IPS-15b (cell line): Measurements from ENCODE around the gene ZNF160.

Experiments
- H3K27me3 ChIP-seq: one replicate; pipeline ENCODE4 v1.6.1; 2013; ENCODE audit warnings: low read length; ENCODE audit not compliant: control insufficient read depth, insufficient read depth
- H3K36me3 ChIP-seq: one replicate; pipeline ENCODE4 v1.6.1; 2013; ENCODE audit warnings: low read length; ENCODE audit not compliant: control insufficient read depth, insufficient read depth
- H3K4me1 ChIP-seq: one replicate; pipeline ENCODE4 v1.6.1; 2013; ENCODE audit warnings: mild to moderate bottlenecking, low read length; ENCODE audit not compliant: control insufficient read depth, insufficient read depth
- H3K4me3 ChIP-seq: one replicate; pipeline ENCODE4 v1.5.1; 2013; ENCODE audit warnings: low read depth, low read length
- H3K9ac ChIP-seq: one replicate; pipeline ENCODE4 v1.6.1; 2013; ENCODE audit warnings: low read depth, mild to moderate bottlenecking, low read length
- H3K9me3 ChIP-seq: one replicate; pipeline ENCODE4 v1.6.1; 2013; ENCODE audit warnings: mild to moderate bottlenecking, low read length; ENCODE audit not compliant: control insufficient read depth, insufficient read depth

The ZNF160 gene

DNA sequence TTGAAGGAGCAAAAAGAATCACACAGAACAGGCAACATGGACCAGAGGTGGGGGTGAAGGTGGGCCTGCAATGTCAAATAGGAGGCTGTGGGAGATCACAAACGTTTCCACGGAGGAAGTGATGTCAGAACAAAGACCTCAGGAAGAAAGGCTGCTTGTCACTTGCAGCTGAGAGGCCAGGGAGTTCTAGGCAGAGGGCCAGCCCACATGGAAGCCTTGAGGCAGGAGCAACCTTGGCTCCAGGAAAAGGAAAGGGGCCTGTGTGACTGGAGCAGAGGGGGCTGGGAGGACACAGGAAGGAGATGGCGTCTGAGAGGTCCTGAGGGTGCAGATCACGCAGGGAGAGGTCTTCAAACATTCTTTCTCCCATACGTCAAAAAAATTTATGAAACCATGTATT is 16.3 kb downstream of the ZNF160 start:
- Histone ChIP-seq H3K9me3 (no peaks in the 10 kb centered on the region), H3K4me1 (peaks cover 4% of the 10 kb centered on the region), H3K9ac (no peak overlapping the region), H3K27me3 (no peaks in the 10 kb centered on the region), H3K36me3 (peaks cover 26% of the 10 kb centered on the region), H3K4me3 (no peak overlapping the region)

GRCh38 chr19:53085496-53085895 is 17.7 kb downstream of the ZNF160 start:
- no peak overlapping the region for H3K4me3 ChIP-seq
- no peaks in the 10 kb centered on the region for H3K27me3 ChIP-seq
- H3K4me1 ChIP-seq, result no peaks in the 10 kb centered on the region
- H3K9ac ChIP-seq, result no peak overlapping the region
- H3K9me3 ChIP-seq, result no peaks in the 10 kb centered on the region
- peaks cover 23% of the 10 kb centered on the region for H3K36me3 ChIP-seq

DNA sequence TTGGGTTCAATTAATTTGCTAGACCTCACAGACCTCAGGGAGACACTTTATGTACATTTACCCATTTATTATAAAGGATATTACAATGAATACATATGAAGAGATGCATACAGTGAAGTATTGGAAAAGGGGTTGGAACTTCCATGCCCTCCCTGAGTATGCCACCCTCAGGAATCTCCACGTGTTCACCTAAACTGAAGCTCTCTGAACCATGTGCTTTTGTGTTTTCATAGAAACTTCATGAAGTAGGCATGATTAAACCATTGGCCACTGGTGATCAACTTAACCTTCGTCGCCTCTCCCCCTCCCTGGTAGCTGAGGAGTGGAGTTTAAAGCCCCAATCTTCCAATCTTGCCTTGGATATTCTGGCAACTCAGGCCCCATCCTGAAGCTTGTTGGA is 20.3 kb downstream of the ZNF160 start:
- Histone ChIP-seq H3K4me1 (no peaks in the 10 kb centered on the region), H3K9me3 (no peaks in the 10 kb centered on the region), H3K27me3 (no peaks in the 10 kb centered on the region), H3K9ac (no peak overlapping the region), H3K36me3 (peaks cover 23% of the 10 kb centered on the region), H3K4me3 (no peak overlapping the region)

DNA sequence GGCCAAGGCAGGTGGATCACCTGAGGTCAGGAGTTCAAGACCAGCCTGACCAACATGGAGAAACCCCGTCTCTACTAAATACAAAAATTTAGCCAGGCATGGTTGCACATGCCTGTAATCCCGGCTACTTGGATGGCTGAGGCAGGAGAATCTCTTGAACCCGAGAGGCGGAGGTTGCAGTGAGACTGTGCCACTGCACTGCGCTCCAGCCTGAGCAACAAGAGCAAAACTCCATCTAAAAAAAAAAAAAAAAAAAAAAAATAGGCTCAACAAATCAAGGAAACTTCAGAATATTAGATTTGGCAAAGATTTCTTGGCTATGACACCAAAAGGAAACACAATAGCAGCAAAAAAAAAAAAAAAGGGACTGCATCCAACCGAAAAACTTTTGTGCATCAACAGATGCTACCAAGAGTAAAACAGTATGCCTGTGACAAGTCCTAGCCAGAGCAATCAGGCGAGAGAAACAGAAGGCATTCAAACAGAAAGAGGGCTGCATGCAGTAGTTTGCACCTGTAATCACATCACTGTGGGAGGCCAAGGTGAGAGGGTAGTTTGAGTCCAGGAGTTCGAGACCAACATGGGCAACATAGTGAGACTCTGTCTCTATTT is 23.8 kb downstream of the ZNF160 start:
- H3K36me3 ChIP-seq, result peaks cover 2% of the 10 kb centered on the region
- no peaks in the 10 kb centered on the region for H3K27me3 ChIP-seq
- H3K9ac ChIP-seq, result no peak overlapping the region

DNA sequence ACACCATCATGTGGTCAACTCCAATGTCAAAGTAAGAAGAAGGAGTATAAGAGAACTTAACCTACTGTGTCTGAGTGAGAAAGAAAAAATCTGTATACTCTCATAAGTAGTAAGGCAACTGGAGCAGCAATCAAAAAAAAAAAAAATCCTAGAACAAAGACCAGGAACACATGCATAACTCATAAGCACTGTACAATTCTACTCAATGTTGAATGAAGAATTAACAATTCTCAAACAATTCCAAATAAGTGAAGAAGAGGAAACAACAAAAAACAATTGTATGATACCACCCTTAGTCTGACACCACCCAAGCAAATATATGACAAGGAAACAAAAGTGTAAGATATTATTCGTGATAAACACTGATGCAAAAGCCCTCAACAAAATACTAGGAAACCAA is 24.6 kb downstream of the ZNF160 start:
- Histone ChIP-seq H3K4me1 (peaks cover 2% of the 10 kb centered on the region), H3K27me3 (no peaks in the 10 kb centered on the region), H3K9ac (no peak overlapping the region), H3K4me3 (no peak overlapping the region), H3K36me3 (peaks cover 2% of the 10 kb centered on the region), H3K9me3 (no peaks in the 10 kb centered on the region)

More for the DNA sequence above, 23.8 kb downstream of the ZNF160 start:
- Histone ChIP-seq H3K4me1 (peaks cover 2% of the 10 kb centered on the region), H3K4me3 (no peak overlapping the region), H3K9me3 (no peaks in the 10 kb centered on the region)

- Histone ChIP-seq H3K27me3 (no peaks in the 10 kb centered on the region), H3K4me1 (peaks cover 2% of the 10 kb centered on the region), H3K36me3 (peaks cover 4% of the 10 kb centered on the region), H3K9ac (no peak overlapping the region), H3K9me3 (no peaks in the 10 kb centered on the region), H3K4me3 (no peak overlapping the region)
Observed at GRCh38 chr19:53076984-53077383, 26.2 kb downstream of the ZNF160 start.

GRCh38 chr19:53068834-53069233 is 34.4 kb downstream of the ZNF160 start:
- no peak overlapping the region for H3K4me3 ChIP-seq
- H3K9me3 ChIP-seq, result peaks cover 22% of the 10 kb centered on the region
- no peak overlapping the region for H3K9ac ChIP-seq
- H3K27me3 ChIP-seq, result no peaks in the 10 kb centered on the region
- peaks cover 31% of the 10 kb centered on the region for H3K36me3 ChIP-seq
- H3K4me1 ChIP-seq, result no peaks in the 10 kb centered on the region

- no peak overlapping the region for H3K4me3 ChIP-seq
- H3K27me3 ChIP-seq, result no peaks in the 10 kb centered on the region
- H3K36me3 ChIP-seq, result peaks cover 29% of the 10 kb centered on the region
- H3K9me3 ChIP-seq, result peaks cover 22% of the 10 kb centered on the region
- no peak overlapping the region for H3K9ac ChIP-seq
- H3K4me1 ChIP-seq, result no peaks in the 10 kb centered on the region
Observed at GRCh38 chr19:53068199-53068598, 35.0 kb downstream of the ZNF160 start.

DNA sequence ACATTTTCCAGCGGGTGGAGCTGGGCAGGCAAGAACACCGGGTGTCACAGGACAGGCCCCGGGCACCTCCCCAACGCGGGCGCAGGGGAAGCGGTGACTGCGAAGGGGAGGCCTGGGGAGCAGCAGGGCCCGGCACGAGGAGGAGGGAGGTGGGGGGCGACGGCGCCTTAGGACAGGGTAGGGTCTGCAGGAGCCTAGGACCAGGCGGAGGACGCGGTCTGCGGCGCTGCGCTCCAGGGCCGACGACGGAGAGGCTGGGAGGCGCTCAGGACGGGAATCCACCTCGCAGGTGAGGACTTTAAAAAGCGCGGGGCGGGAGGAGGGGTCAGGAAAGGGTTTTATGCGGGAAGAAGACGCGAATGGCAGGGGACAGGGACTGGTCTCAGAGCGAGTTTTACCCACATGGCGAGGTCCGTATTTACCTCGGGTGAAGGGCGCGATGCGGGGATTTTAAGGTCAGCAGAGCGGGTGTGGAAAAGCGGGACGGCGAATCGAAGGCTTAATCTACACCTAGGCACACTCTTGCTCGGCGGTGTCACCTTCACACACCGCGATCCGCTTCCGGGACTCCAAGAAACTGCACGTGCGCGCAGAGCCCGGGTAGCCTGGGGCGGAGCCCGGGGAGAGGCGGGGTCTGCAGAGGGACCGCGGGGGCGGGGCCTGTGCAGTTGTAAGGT is 45.2 kb downstream of the ZNF160 start:
- H3K4me3 ChIP-seq, result peak overlapping the region; percentile 70
- no peaks in the 10 kb centered on the region for H3K4me1 ChIP-seq
- no peaks in the 10 kb centered on the region for H3K36me3 ChIP-seq
- H3K9me3 ChIP-seq, result no peaks in the 10 kb centered on the region
- peaks cover 14% of the 10 kb centered on the region for H3K27me3 ChIP-seq
- peak overlapping the region; percentile 47 for H3K9ac ChIP-seq

- Histone ChIP-seq H3K4me1 (no peaks in the 10 kb centered on the region), H3K36me3 (no peaks in the 10 kb centered on the region), H3K9me3 (peaks cover 2% of the 10 kb centered on the region), H3K9ac (no peak overlapping the region), H3K27me3 (peaks cover 14% of the 10 kb centered on the region), H3K4me3 (no peak overlapping the region)
Observed at GRCh38 chr19:53055117-53055516, 48.1 kb downstream of the ZNF160 start.

- Histone ChIP-seq H3K9me3 (peaks cover 4% of the 10 kb centered on the region), H3K36me3 (no peaks in the 10 kb centered on the region), H3K4me1 (no peaks in the 10 kb centered on the region), H3K27me3 (no peaks in the 10 kb centered on the region), H3K4me3 (no peak overlapping the region), H3K9ac (no peak overlapping the region)
Observed at GRCh38 chr19:53047379-53047778, 55.8 kb downstream of the ZNF160 start.

DNA sequence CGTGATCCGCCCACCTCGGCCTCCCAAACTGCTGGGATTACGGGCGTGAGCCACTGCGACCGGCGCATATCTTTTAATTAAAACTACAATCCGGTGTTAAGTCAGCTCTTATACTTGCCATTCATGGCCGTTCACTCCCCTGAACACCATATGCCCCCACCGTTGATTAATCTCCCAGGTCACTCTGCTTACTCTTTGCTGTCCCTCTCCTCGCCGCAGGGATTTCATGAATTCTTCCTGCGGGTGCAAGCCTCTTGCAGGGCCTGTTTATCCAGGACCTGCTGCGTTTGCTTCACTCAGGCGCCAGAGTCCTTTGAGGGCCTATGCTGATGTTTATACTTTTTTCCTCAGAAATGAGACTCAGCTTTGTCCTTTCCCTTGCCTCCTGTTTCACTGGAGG is 57.7 kb downstream of the ZNF160 start:
- no peaks in the 10 kb centered on the region for H3K27me3 ChIP-seq
- H3K9me3 ChIP-seq, result peaks cover 2% of the 10 kb centered on the region
- no peaks in the 10 kb centered on the region for H3K4me1 ChIP-seq

More for the DNA sequence above, 57.7 kb downstream of the ZNF160 start:
- Histone ChIP-seq H3K9ac (no peak overlapping the region), H3K4me3 (no peak overlapping the region), H3K36me3 (no peaks in the 10 kb centered on the region)
